Spleen (tissue), 11 donors: ENCODE results near the gene SYT17. TPM values are rescaled to one million over a fixed set of nuclear protein-coding genes. Genes with fewer than 3 reads are reported as not detected.

Source experiments
- DNase-seq: peaks from one replicate; pipeline ENCODE4 v3.0.0-alpha.2; 2020
- H3K27ac ChIP-seq, 8 donors: fragments of 200-600 bp; sonication (generic) in 7 of 8; 1 replicate in 4 of 8; 2 replicates in 4 of 8; pipeline versions ENCODE4 v1.5.0 to v1.8.0; 2016 to 2021; ENCODE audit warnings: inconsistent platforms in 4 of 8, mild to moderate bottlenecking in 4 of 8, moderate library complexity in 1 of 8
- H3K27me3 ChIP-seq, 7 donors: fragments of 200-600 bp; sonication (generic) in 6 of 7; replicated peaks in 1 of 7; 1 replicate in 4 of 7; 2 replicates in 3 of 7; pipeline versions ENCODE4 v1.5.0 to v1.8.0; 2016 to 2021; ENCODE audit warnings: inconsistent platforms in 3 of 7, mild to moderate bottlenecking in 1 of 7
- H3K36me3 ChIP-seq, 6 donors: fragments of 200-600 bp; sonication (generic) in 5 of 6; 1 replicate in 4 of 6; 2 replicates in 2 of 6; pipeline versions ENCODE4 v1.5.0 to v1.8.0; 2016 to 2021; ENCODE audit warnings: inconsistent platforms in 2 of 6
- H3K4me1 ChIP-seq, 6 donors: fragments of 200-600 bp; sonication (generic) in 5 of 6; 1 replicate in 3 of 6; 2 replicates in 3 of 6; pipeline versions ENCODE4 v1.5.0 to v1.8.0; 2016 to 2021; ENCODE audit warnings: inconsistent platforms in 3 of 6
- H3K4me3 ChIP-seq, 8 donors: fragments of 200-600 bp; sonication (generic) in 7 of 8; 1 replicate in 4 of 8; 2 replicates in 4 of 8; pipeline versions ENCODE4 v1.5.0 to v1.8.0; 2016 to 2021; ENCODE audit warnings: inconsistent platforms in 4 of 8, mild to moderate bottlenecking in 4 of 8, moderate library complexity in 2 of 8
- H3K9me3 ChIP-seq, 8 donors: fragments of 200-600 bp; sonication (generic) in 7 of 8; 1 replicate in 4 of 8; 2 replicates in 4 of 8; pipeline versions ENCODE4 v1.5.0 to v1.8.0; 2016 to 2021; ENCODE audit warnings: inconsistent platforms in 4 of 8
- POLR2A ChIP-seq, 3 donors: fragments of 450-650 bp; IDR thresholded peaks; one replicate each; pipeline ENCODE4 v1.5.1; 2017; ENCODE audit warnings: antibody characterized with exemption in 3 of 3, mild to moderate bottlenecking in 1 of 3
- POLR2AphosphoS5 ChIP-seq, 3 donors: sonication (generic); formaldehyde crosslinking; IDR thresholded peaks; one replicate each; pipeline ENCODE4 v1.5.1; 2017; ENCODE audit warnings: antibody characterized with exemption in 3 of 3
- WGBS, 5 donors: extraction: QIAGEN DNeasy Blood & Tissue Kit in 3 of 5; methylation state at CpG; one replicate each; pipeline versions ENCODE4 v1.1.5 to v1.1.7; 2013 to 2018; 5-methylcytosine and 5-hydroxymethylcytosine counted together
- intact Hi-C: fragments of 100-400 bp; cut with DNase I; formaldehyde crosslinking; loops from one replicate; pipeline ENCODE4 v1.15.0; 2023; ENCODE audit warnings: low total_unique reads
- polyA plus RNA-seq, 3 donors: library from polyadenylated mRNA; stranded (reverse); fragments of 200-250 nt; gene quantifications; one replicate each; pipeline ENCODE4 v1.2.1, GENCODE V29; 2013
- total RNA-seq, 7 donors: library from RNA; depleted of rRNA in 3 of 7; stranded (reverse); fragments of >200 nt in 3 of 7; fragmentation: NEBNext Ultra II Directional in 4 of 7; extraction: Animal tissue kit (Norgen Biotek cat#: 25700) in 4 of 7; gene quantifications; one replicate each; pipeline versions ENCODE4 v1.1.0 to v1.2.1, GENCODE V29; 2016 to 2021
- TF ChIP-seq, protein P1 (sequence below), 11 experiments: fragments of 200-600 bp in 7 of 11; fragments of 450-650 bp in 4 of 11; sonication (generic) in 4 of 11; IDR thresholded peaks in 8 of 11; conservative IDR thresholded peaks in 3 of 11; 1 replicate in 7 of 11; 2 replicates in 4 of 11; pipeline versions ENCODE4 v1.4.0 to v1.8.0; 2016 to 2021; ENCODE audit warnings: antibody characterized with exemption in 11 of 11, inconsistent platforms in 4 of 11, mild to moderate bottlenecking in 1 of 11
- donor health status: healthy with polysubstance abuse.
- donor health status: DM: no; HTN: no; CAD: no; lungs with moderate emphysema.
- donor health status: DM: no; HTN: no; CAD: no.
- donor health status: Bipolar disorder and iron deficiency.
- donor health status: healthy.
- donor health status: DM: no; HTN: no; CAD: no.
- donor health status: DM: yes; HTN: yes; CAD: no.

The SYT17 gene
- total and polyA plus RNA-seq, 10 donors, result 1.2 to 3.7 (median 2.0) TPM

DNA sequence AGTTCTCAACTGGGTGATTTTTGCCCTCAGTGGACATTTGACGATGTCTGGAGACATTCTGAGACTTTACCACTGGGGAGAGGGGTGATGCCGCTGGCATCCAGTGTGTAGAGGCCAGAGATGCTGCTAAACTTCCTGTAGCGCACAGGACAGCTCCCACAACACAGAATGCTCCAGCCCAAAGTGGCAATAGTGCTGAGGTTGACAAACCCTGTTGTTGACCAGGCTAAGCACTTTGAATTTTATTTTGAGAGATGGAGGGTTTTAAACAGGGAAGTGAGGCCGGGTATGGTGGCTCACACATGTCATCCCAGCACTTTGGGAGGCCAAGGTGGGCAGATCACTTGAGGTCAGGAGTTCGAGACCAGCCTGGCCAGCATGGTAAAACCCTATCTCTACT lies 44.0 kb downstream of the SYT17 start:
- intact Hi-C loops, result no loop called here
- no peaks in the 10 kb centered on the region for H3K27me3 ChIP-seq
- no peak overlapping the region for H3K4me3 ChIP-seq
- 84 to 91% (median 89%) methylated on average over 5 of the region's 5 CpGs for WGBS, 5 donors
- peaks cover 0 to 17% (median 5%) of the 10 kb centered on the region in 6 donors for H3K4me1 ChIP-seq
- H3K36me3 ChIP-seq, result no peaks in the 10 kb centered on the region
- no peak for TF ChIP-seq POLR2AphosphoS5 (IDR thresholded peaks at IDR 0.05)
- TF ChIP-seq POLR2A (IDR thresholded peaks at IDR 0.05), result no peak
- TF ChIP-seq, protein P1, sequence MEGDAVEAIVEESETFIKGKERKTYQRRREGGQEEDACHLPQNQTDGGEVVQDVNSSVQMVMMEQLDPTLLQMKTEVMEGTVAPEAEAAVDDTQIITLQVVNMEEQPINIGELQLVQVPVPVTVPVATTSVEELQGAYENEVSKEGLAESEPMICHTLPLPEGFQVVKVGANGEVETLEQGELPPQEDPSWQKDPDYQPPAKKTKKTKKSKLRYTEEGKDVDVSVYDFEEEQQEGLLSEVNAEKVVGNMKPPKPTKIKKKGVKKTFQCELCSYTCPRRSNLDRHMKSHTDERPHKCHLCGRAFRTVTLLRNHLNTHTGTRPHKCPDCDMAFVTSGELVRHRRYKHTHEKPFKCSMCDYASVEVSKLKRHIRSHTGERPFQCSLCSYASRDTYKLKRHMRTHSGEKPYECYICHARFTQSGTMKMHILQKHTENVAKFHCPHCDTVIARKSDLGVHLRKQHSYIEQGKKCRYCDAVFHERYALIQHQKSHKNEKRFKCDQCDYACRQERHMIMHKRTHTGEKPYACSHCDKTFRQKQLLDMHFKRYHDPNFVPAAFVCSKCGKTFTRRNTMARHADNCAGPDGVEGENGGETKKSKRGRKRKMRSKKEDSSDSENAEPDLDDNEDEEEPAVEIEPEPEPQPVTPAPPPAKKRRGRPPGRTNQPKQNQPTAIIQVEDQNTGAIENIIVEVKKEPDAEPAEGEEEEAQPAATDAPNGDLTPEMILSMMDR (IDR thresholded peaks at IDR 0.05 in 8 of 11, conservative IDR thresholded peaks at IDR 0.05 in 3 of 11), result no peak
- peak overlapping the region in 2 of 8 donors; percentile 78 to 86 for H3K27ac ChIP-seq
- peaks cover 0 to 33% (median 12%) of the 10 kb centered on the region in 8 donors for H3K9me3 ChIP-seq
- no peak for DNase-seq

DNA sequence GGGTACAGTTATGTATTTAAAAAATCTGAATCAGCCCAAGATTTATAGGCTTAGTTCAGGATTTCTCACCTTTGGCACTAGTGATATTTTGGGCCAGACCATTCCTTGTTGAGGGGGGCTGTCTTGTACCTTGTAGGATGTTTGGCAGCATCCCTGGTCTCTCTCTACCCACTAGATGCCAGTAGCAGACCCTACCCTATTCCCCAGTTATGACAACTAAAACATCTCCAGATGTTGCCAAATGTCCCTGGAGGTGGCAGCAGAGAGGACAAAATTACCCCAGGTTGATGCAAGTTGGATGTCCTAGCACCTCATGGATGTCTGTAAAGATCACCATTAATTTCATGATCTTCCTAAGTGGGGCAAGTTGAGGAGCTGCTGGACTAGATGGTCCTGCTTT lies 45.8 kb downstream of the SYT17 start:
- Histone ChIP-seq H3K27me3 (no peaks in the 10 kb centered on the region), H3K27ac (no peak overlapping the region), H3K4me3 (no peak overlapping the region), H3K36me3 (no peaks in the 10 kb centered on the region), H3K4me1 (peaks cover 0 to 17% (median 5%) of the 10 kb centered on the region in 6 donors), H3K9me3 (peaks cover 0 to 33% (median 12%) of the 10 kb centered on the region in 8 donors)
- TF ChIP-seq, protein P1 (IDR thresholded peaks at IDR 0.05 in 8 of 11, conservative IDR thresholded peaks at IDR 0.05 in 3 of 11), result no peak
- TF ChIP-seq POLR2AphosphoS5 (IDR thresholded peaks at IDR 0.05), result no peak
- no peak for TF ChIP-seq POLR2A (IDR thresholded peaks at IDR 0.05)
- DNase-seq, result no peak
- intact Hi-C loops, result no loop called here

- H3K27ac ChIP-seq, result no peak overlapping the region
- no peak for DNase-seq
- H3K27me3 ChIP-seq, result no peaks in the 10 kb centered on the region
- 79 to 92% (median 85%) methylated on average over 5 of the region's 5 CpGs for WGBS, 5 donors
- no peak overlapping the region for H3K4me3 ChIP-seq
- TF ChIP-seq POLR2A (IDR thresholded peaks at IDR 0.05) (no peak), POLR2AphosphoS5 (IDR thresholded peaks at IDR 0.05) (no peak)
- TF ChIP-seq, protein P1 (IDR thresholded peaks at IDR 0.05 in 8 of 11, conservative IDR thresholded peaks at IDR 0.05 in 3 of 11), result no peak
- intact Hi-C loops, result no loop called here
- H3K9me3 ChIP-seq, result peaks cover 0 to 33% (median 12%) of the 10 kb centered on the region in 8 donors
- no peaks in the 10 kb centered on the region for H3K36me3 ChIP-seq
- H3K4me1 ChIP-seq, result peaks cover 0 to 7% (median 3%) of the 10 kb centered on the region in 6 donors
Measured at GRCh38 chr16:19215705-19216104, 47.7 kb downstream of the SYT17 start.

DNA sequence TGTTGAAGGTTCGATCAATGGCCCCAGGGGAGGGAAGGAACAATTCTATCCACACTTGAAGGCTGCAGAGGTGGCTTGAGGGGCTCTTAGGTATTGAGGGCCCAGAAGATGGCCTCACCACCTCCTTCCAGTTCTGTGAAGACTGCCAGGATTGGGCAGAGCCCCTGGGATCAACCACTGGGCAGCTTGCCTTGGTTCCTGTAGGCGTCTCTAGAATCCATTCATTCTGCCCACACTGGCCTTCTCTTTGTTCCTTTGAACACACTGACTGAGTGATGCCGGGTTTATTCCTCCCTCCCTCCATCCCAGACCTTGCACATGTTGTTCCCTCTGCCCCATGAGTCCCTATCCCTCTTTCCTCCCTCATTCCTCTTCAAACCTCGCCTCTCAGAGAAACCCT lies 50.5 kb downstream of the SYT17 start:
- Histone ChIP-seq H3K9me3 (peaks cover 0 to 15% (median 2%) of the 10 kb centered on the region in 8 donors), H3K4me1 (no peaks in the 10 kb centered on the region), H3K27me3 (no peaks in the 10 kb centered on the region), H3K27ac (no peak overlapping the region), H3K36me3 (no peaks in the 10 kb centered on the region), H3K4me3 (no peak overlapping the region)
- TF ChIP-seq POLR2AphosphoS5 (IDR thresholded peaks at IDR 0.05) (no peak), POLR2A (IDR thresholded peaks at IDR 0.05) (no peak)
- TF ChIP-seq, protein P1 (IDR thresholded peaks at IDR 0.05 in 8 of 11, conservative IDR thresholded peaks at IDR 0.05 in 3 of 11), result no peak
- 61 to 72% (median 65%) methylated on average over 4 of the region's 4 CpGs for WGBS, 5 donors
- DNase-seq, result no peak
- intact Hi-C loops, result no loop called here
